ENCODE results near the gene PIK3R6. TPM values are rescaled to one million over a fixed set of nuclear protein-coding genes. Genes with fewer than 3 reads are reported as not detected.

The PIK3R6 gene
- total RNA-seq, 2 experiments from 2014 or later: 6.2 to 7.1 TPM

DNA sequence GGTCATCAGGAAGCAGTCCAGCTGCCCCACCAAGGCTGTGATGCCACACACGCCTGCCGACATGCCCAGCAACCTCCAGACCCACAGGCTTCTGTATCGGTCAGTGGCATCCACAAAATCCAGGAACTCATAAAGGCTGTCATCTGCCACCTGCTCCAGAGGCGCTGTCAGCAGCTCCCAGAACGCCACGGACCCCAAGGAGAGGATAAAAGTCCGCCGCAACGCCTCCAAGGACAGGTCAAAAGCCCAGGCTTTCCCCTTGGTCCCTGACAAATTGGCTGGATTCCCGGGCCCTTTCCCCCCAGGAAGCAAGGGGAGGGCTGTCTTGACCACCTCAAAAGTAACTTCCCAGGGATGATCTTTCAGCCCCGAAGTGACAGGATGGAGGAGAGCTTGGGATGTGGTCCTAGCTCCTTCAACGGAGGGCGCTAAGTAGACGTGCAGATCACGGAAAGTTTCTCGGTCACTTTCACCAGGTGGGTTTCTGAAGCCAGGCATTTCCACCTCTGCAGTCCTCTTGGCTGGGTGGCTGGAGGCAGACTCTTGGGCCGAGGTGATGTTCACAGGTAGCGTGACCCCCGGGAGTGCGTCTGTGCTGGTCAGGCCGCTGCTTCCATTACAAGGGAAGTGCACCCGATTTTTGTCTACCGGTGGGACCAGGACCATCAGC is 69.2 kb downstream of the PIK3R6 start:
- Mint-ChIP-seq H3K36me3 (ENCODE audit: low read depth) (peaks cover 2% of the 10 kb centered on the region), H3K4me3 (no peak overlapping the region), H3K27ac (no peak overlapping the region), H3K4me1 (no peaks in the 10 kb centered on the region), H3K27me3 (peaks cover 1% of the 10 kb centered on the region), H3K9me3 (no peaks in the 10 kb centered on the region)
- no peak for DNase-seq
- ChIA-PET POLR2A (no interaction called here), CTCF (interaction anchor here (1.4 kb wide), 1 partner anchor 12 kb away, joined by 4 read pairs; no protein-coding TSS in a partner anchor)

DNA sequence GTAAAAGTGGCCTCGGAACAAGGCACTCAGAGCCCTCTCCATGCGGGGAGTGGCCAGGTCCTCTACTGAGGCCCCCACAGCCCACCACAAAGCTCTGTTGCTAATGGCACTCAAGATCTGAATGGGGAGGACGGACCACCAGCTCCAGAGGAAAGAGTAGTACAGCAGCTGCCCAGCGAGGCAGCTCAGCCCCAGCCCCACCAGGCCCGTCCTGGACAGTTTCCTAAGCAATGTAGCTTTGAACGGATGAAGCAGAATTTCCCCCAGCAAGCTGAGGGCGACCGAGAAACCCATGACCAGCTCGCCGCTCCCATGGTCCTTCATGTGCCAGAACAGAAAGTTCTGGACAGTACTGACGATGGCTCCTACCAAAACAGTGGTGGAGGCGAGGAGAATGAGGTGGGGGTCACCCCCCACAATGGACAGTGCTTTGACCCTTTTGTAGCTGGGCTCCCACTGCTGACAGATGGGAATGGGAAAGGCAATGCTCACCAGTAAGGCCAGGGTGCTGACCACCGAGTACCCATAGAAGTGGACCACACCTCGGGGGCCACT is 69.8 kb downstream of the PIK3R6 start:
- H3K36me3 Mint-ChIP-seq (ENCODE audit: low read depth): peaks cover 1% of the 10 kb centered on the region
- DNase-seq: no peak
- no peak overlapping the region for H3K4me3 Mint-ChIP-seq
- no peaks in the 10 kb centered on the region for H3K4me1 Mint-ChIP-seq
- H3K27me3 Mint-ChIP-seq: peaks cover 2% of the 10 kb centered on the region
- no peaks in the 10 kb centered on the region for H3K9me3 Mint-ChIP-seq
- H3K27ac Mint-ChIP-seq: no peak overlapping the region
- POLR2A ChIA-PET: no interaction called here
- CTCF ChIA-PET: interaction anchor here (0.6 to 1.4 kb wide), 2 partner anchors 12 to 86 kb away, joined by 3 to 4 read pairs; no protein-coding TSS in a partner anchor

DNA sequence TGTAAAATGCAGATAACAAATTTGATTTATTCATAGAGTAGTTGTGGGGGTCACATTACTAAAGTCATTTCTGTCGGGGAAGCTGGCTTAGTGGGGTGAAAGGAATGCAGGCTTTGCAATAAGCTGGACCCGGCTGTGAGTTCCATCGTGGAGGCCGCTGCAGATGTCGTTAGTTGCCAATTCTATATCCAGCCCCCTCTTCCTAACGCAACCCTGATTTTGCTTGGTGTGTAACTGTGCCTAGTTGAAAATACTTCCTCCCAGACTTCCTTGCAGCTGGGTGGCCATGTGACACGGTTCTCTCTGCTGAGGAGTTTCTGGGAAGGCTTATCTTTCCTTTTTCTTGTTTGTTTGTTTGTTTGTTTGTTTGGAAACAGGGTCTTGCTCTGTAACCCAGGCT is 72.8 kb downstream of the PIK3R6 start:
- no peak for DNase-seq
- ChIA-PET POLR2A (no interaction called here), CTCF (no interaction called here)
- H3K27ac Mint-ChIP-seq: no peak overlapping the region
- no peaks in the 10 kb centered on the region for H3K36me3 Mint-ChIP-seq (ENCODE audit: low read depth)
- no peak overlapping the region for H3K4me3 Mint-ChIP-seq
- peaks cover 8% of the 10 kb centered on the region for H3K27me3 Mint-ChIP-seq
- H3K4me1 Mint-ChIP-seq: no peaks in the 10 kb centered on the region
- peaks cover 7% of the 10 kb centered on the region for H3K9me3 Mint-ChIP-seq

DNA sequence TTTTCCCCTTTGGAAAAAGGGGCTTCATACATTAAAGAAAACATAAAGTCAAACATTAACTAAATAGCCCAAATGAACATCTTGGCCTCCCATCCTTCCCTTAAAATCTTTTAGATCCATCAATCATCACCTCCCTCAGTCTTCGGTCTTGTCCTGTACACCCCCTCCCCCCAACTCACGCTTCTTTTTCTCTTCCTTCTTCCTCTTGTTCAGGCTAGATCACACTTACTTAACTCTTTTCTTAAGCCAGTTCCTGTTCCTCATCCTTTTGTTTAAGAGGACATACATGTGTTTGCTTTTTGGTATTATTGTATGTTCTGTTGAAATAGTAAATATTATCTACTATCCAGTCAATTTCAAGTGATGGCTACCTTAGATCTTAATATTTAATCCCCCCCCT is 73.8 kb downstream of the PIK3R6 start:
- ChIA-PET POLR2A (no interaction called here), CTCF (no interaction called here)
- H3K4me3 Mint-ChIP-seq: no peak overlapping the region
- H3K4me1 Mint-ChIP-seq: no peaks in the 10 kb centered on the region
- H3K27me3 Mint-ChIP-seq: peaks cover 8% of the 10 kb centered on the region
- no peak overlapping the region for H3K27ac Mint-ChIP-seq
- no peak for DNase-seq
- H3K36me3 Mint-ChIP-seq (ENCODE audit: low read depth): no peaks in the 10 kb centered on the region
- H3K9me3 Mint-ChIP-seq: peaks cover 7% of the 10 kb centered on the region

DNA sequence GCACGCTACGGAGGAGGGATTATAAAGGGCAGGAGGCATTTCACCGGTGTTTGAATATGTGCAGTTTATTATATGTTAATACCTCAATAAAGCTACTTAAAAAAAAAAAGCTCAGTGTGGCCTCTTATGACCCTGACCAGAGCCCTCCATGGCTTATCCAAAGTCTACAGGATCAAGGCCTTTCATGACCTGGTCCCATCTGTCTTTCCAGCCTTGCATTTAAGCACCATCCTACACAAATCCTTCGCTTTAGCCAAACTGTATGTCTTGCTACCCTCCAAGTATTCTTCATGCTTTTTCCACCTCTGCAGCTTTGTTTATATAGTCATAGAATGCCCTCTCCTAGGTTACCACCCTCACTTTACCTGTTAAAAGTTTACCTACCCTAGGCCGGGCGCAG is 74.8 kb downstream of the PIK3R6 start:
- Mint-ChIP-seq H3K4me3 (no peak overlapping the region), H3K9me3 (peaks cover 7% of the 10 kb centered on the region), H3K4me1 (no peaks in the 10 kb centered on the region), H3K36me3 (ENCODE audit: low read depth) (no peaks in the 10 kb centered on the region), H3K27me3 (peaks cover 10% of the 10 kb centered on the region), H3K27ac (no peak overlapping the region)
- no peak for DNase-seq
- ChIA-PET CTCF (no interaction called here), POLR2A (no interaction called here)

DNA sequence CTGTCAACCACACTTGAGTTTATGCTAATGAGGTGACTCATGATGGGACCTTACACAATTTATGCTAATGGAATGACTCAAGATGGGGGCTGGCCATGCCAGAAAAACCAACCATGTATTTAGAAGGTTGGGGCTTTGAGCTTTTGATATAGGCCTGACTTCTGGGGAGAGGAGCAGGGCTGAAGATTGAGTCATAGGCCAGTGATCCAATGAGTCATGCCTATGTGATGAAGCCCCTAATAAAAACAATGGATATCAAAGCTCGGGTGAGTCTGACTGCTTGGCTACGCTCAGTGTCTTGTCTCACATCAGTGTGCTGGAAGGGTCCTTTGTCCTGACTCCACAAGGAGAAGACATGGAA is 75.6 kb downstream of the PIK3R6 start:
- Mint-ChIP-seq H3K27ac (no peak overlapping the region), H3K4me3 (no peak overlapping the region), H3K4me1 (no peaks in the 10 kb centered on the region), H3K9me3 (peaks cover 7% of the 10 kb centered on the region), H3K36me3 (ENCODE audit: low read depth) (no peaks in the 10 kb centered on the region), H3K27me3 (peaks cover 10% of the 10 kb centered on the region)
- POLR2A ChIA-PET: no interaction called here
- DNase-seq: no peak
- CTCF ChIA-PET: no interaction called here

DNA sequence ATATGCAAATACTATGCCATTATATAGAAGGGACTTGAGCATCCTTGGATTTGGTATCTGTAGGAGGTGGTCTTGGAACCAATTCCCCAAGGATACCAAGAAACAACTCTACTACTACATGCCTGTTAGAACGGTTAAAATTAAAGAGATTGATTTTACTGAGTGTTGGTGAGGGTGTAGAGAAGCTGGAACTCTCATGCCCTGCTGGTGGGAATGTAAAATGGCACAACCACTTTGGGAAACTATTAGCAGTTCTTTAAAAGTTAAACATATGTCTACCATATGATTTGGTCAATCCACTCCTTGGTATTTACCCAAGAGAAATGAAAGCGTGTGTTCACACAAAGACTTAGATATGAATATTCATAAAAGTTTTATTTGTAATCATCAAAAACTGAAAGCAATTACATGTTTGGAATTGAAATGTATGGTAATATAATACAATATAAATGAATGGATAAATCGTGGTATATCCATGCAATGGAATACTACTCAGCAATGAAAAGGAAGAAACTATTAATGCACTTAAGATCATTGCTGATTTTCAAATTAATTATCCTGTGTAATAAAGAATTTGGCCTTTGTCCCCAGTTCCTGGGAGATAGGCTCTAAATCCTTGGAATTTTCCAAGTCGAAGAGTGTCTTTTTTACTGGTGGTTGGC is 76.1 kb downstream of the PIK3R6 start:
- no peaks in the 10 kb centered on the region for H3K36me3 Mint-ChIP-seq (ENCODE audit: low read depth)
- H3K4me3 Mint-ChIP-seq: no peak overlapping the region
- no peak for DNase-seq
- peaks cover 7% of the 10 kb centered on the region for H3K9me3 Mint-ChIP-seq
- peaks cover 10% of the 10 kb centered on the region for H3K27me3 Mint-ChIP-seq
- CTCF ChIA-PET: no interaction called here
- H3K27ac Mint-ChIP-seq: no peak overlapping the region
- POLR2A ChIA-PET: no interaction called here
- H3K4me1 Mint-ChIP-seq: no peaks in the 10 kb centered on the region

DNA sequence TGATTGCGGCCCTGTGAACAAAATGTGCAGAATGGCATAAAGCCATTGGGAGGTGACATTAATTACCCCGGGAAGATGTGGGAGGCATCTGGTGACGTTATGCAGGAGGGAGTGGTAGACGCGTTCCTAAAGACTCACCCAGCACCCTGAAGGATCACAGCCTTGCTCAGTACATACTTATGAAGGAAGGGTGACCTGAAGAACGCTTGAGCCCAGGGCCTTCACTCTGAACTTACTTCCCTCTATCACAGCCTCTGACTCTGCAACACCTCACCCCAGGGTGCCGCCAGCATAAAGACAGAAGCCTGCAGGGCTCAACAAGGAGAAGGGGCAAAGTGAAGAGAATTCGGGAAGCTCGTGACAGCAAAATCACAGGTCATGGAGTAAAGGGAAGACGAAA is 77.7 kb downstream of the PIK3R6 start:
- no peak overlapping the region for H3K4me3 Mint-ChIP-seq
- no peaks in the 10 kb centered on the region for H3K36me3 Mint-ChIP-seq (ENCODE audit: low read depth)
- ChIA-PET POLR2A (no interaction called here), CTCF (no interaction called here)
- no peak for DNase-seq
- peaks cover 10% of the 10 kb centered on the region for H3K27me3 Mint-ChIP-seq
- peaks cover 7% of the 10 kb centered on the region for H3K9me3 Mint-ChIP-seq
- no peak overlapping the region for H3K27ac Mint-ChIP-seq
- no peaks in the 10 kb centered on the region for H3K4me1 Mint-ChIP-seq

DNA sequence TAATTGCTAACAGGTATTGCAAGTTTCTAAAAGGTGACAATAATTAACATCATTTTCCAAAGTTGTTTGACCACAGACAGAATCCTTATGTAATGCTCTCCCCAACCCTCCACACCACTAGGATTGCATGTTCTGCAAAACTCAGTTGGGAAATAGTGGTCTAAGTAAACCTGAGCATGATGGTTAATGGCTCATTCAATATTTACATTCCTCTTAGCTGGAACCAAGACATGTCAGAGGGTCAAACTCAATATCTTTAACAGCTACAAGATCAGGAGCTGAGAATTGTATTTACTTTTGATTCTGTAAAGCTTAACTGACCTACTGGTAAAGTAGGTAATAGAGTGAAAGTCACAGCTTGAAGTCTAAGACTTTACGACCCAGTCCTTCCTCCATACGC is 78.5 kb downstream of the PIK3R6 start:
- Mint-ChIP-seq H3K27me3 (peaks cover 10% of the 10 kb centered on the region), H3K27ac (no peak overlapping the region), H3K9me3 (peaks cover 7% of the 10 kb centered on the region), H3K4me1 (no peaks in the 10 kb centered on the region), H3K36me3 (ENCODE audit: low read depth) (no peaks in the 10 kb centered on the region), H3K4me3 (no peak overlapping the region)
- ChIA-PET CTCF (interaction anchor here (0.6 kb wide), 2 partner anchors 18 to 481 kb away, joined by 3 to 6 read pairs; no protein-coding TSS in a partner anchor), POLR2A (no interaction called here)
- DNase-seq: no peak

DNA sequence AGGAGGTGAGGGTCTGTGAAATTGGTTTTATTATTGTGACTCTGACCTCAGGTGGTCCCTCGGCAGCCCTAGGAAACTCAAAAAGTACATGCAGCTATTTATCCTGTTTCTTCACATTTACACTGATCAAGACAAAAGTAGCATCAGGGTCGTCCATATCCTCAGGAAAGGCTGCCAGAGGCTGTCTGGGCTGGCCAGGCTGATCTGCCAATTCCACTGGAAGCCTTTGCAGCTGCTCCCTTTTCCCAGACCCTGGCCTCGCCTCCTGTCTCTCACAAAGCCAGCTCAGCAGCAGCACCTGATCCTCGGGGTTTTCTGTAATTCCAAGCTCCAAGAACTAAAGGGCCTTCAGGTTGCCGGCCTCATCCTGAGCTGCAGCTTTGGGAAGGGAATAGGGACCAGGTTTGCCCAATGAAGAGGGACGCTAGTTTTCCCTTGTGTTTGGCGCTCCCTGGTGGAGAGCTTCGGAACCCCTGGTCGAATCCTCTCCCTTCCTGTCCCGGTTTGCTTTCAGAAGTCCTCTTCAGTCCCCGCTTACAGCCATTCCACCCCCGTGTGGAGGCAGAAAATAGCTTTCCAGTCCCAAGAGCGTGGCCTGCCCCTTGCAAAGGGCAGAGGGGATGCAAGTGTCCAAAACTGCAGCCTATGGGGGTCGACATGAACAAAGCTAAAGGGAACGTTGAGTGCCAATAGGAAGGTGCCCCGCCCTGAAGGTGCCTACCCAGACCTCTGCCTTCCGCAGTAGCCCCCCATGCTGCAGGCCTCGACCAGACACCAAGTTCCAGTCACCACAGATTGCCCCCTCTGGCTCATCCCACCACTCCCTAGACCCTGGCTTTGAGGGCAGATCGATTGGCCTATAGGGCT is 81.7 kb downstream of the PIK3R6 start:
- CTCF ChIA-PET: interaction anchor here (0.6 to 2.4 kb wide), 18 partner anchors 10 to 597 kb away, joined by 3 to 8 read pairs (median 4); partner anchors contain the start of gene MFSD6L
- Mint-ChIP-seq H3K27ac (no peak overlapping the region), H3K27me3 (peaks cover 10% of the 10 kb centered on the region), H3K36me3 (ENCODE audit: low read depth) (no peaks in the 10 kb centered on the region), H3K4me3 (no peak overlapping the region), H3K9me3 (no peaks in the 10 kb centered on the region), H3K4me1 (no peaks in the 10 kb centered on the region)
- peak; percentile 66 for DNase-seq
- POLR2A ChIA-PET: no interaction called here

DNA sequence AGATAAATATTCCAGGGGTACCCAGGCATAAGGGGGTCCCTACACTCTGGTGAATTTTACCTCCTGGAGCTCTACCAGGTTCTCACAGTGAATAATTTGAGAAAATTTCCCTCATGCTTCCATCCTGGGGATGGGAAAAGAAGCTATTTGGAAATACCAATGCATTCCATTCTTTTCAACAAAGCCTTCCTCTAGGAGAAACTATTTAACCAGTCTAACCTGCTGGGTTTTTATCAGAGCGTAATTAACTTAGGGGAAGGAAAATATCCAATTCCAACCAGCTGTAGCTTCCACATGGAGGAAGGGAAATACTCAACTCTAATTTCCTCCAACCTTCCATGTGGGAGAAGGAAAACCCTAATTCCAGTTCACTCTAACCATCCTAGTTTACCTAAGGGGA is 85.3 kb downstream of the PIK3R6 start:
- H3K36me3 Mint-ChIP-seq (ENCODE audit: low read depth): no peaks in the 10 kb centered on the region
- ChIA-PET CTCF (interaction anchor here (1.0 kb wide), 1 partner anchor 131 kb away, joined by 3 read pairs; no protein-coding TSS in a partner anchor), POLR2A (no interaction called here)
- no peak overlapping the region for H3K4me3 Mint-ChIP-seq
- H3K27me3 Mint-ChIP-seq: peaks cover 20% of the 10 kb centered on the region
- no peak overlapping the region for H3K27ac Mint-ChIP-seq
- H3K9me3 Mint-ChIP-seq: no peaks in the 10 kb centered on the region
- no peak for DNase-seq
- H3K4me1 Mint-ChIP-seq: no peaks in the 10 kb centered on the region

DNA sequence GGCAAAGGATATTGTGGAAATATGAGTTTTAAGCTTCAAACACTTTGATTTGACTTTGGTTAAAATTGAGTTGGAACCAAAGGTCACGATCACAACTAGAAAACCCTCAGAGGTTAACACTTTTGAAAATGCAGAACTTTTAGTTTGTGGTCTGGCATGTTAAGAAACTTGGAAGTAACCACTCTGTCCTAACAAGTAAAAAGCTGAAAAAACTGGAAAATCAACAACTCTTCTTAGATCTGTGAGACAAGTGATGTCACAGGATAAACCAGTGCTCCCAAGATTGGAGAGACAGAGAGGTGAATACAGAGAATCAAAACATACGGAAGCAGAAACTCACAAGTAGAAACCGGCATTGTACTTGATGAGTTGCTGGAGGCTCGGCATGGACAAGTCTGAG is 85.7 kb downstream of the PIK3R6 start:
- CTCF ChIA-PET: interaction anchor here (1.0 kb wide), 1 partner anchor 131 kb away, joined by 3 read pairs; no protein-coding TSS in a partner anchor
- DNase-seq: no peak
- H3K27me3 Mint-ChIP-seq: peaks cover 24% of the 10 kb centered on the region
- no peak overlapping the region for H3K4me3 Mint-ChIP-seq
- POLR2A ChIA-PET: no interaction called here
- no peak overlapping the region for H3K27ac Mint-ChIP-seq
- H3K9me3 Mint-ChIP-seq: no peaks in the 10 kb centered on the region
- H3K36me3 Mint-ChIP-seq (ENCODE audit: low read depth): no peaks in the 10 kb centered on the region
- H3K4me1 Mint-ChIP-seq: no peaks in the 10 kb centered on the region

DNA sequence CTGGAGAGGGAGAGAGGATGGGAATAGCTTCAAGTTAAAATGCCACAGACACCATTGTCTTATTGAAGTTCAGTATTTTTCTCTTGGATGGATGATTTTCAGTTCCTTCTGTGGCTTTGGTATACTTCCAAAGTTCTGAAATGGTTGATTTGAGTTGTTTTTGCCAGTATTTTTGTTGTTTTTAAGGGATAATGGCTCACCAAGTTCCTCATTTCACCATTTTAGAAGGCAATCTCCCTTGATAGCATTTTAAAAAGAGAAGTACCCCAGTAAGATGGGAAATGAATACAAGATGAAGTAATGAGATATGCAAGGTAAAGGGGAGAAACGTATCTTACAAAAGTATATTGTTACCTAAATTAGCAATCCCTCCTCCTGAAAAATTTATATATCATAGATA is 90.6 kb downstream of the PIK3R6 start:
- H3K36me3 Mint-ChIP-seq (ENCODE audit: low read depth): no peaks in the 10 kb centered on the region
- POLR2A ChIA-PET: interaction anchor here (0.6 kb wide), 1 partner anchor 94 kb away, joined by 3 read pairs; no protein-coding TSS in a partner anchor
- no peak overlapping the region for H3K27ac Mint-ChIP-seq

More for the DNA sequence above, 90.6 kb downstream of the PIK3R6 start:
- DNase-seq: no peak
- no peak overlapping the region for H3K4me3 Mint-ChIP-seq
- peaks cover 40% of the 10 kb centered on the region for H3K27me3 Mint-ChIP-seq
- H3K9me3 Mint-ChIP-seq: no peaks in the 10 kb centered on the region
- no peaks in the 10 kb centered on the region for H3K4me1 Mint-ChIP-seq
- CTCF ChIA-PET: interaction anchor here (1.4 to 2.3 kb wide), 2 partner anchors 9 to 31 kb away, joined by 5 to 6 read pairs; no protein-coding TSS in a partner anchor
